ENCODE measurements around the gene TAOK2. TPM values are rescaled to one million over a fixed set of nuclear protein-coding genes. Genes with fewer than 3 reads are reported as not detected.
A peak's percentile ranks its signal among the peaks of the same experiment; 100 is the strongest.

TAOK2 gene
- total RNA-seq, 2 experiments from 2014 or later: 13.1 to 14.1 TPM

DNA sequence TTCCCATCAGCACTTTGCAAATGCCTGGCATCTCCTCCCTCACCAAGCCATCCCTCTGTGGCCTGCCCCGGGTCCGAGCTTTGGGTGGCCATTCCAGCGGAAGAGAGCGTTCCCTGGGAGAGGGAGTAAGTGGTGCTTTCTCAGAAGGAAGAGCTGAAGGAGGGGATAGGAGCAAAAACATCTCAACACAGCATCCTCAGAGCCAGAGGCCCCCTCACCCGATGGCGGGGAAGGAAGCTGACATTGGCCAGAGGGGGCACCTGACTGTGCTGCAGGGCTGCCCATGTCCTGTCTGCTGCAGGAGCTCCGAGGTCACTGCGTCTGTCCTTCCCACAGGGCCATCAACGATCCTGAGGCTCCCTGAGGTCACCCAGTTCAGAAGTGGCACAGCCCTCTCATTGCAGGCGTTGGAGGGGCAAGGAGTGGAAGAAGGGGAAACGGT is 57.8 kb downstream of the TAOK2 start:
- Mint-ChIP-seq H3K4me1 (ENCODE audit: low read depth) (peaks cover 14% of the 10 kb centered on the region), H3K36me3 (ENCODE audit: low read depth) (no peaks in the 10 kb centered on the region), H3K9me3 (no peaks in the 10 kb centered on the region), H3K4me3 (no peak overlapping the region), H3K27me3 (peaks cover 63% of the 10 kb centered on the region), H3K27ac (no peak overlapping the region)
- ATAC-seq (ENCODE audit: poor library complexity): no peak
- intact Hi-C loops (cut with DNase I, micrococcal nuclease): no loop called here
- Histone ChIP-seq H3K27me3 (ENCODE audit: control insufficient read depth in 1 of 2, insufficient read depth in 2 of 2, low read length in 2 of 2) (peaks cover 42 to 49% of the 10 kb centered on the region in 2 experiments), H3K27ac (ENCODE audit: low read depth in 1 of 2, low read length in 2 of 2) (no peak overlapping the region), H3K4me3 (ENCODE audit: low read length) (no peak overlapping the region), H3K36me3 (ENCODE audit: insufficient read depth, low read length) (no peaks in the 10 kb centered on the region), H3K4me1 (ENCODE audit: insufficient read depth, low read length) (peaks cover 28% of the 10 kb centered on the region), H3K9me3 (ENCODE audit: control insufficient read depth in 1 of 2, insufficient read depth in 1 of 2, low read length in 2 of 2) (peaks cover 0 to 17% of the 10 kb centered on the region in 2 experiments)
- no peak for DNase-seq
- ChIA-PET CTCF (interaction anchor here (0.9 to 1.6 kb wide), 7 partner anchors 14 to 331 kb away, joined by 3 to 5 read pairs (median 3); partner anchors contain the start of gene TAOK2), POLR2A (interaction anchor here (0.8 kb wide), 1 partner anchor 70 kb away, joined by 3 read pairs; the partner anchor contains the start of gene TMEM219)
- TF ChIP-seq, protein P1, sequence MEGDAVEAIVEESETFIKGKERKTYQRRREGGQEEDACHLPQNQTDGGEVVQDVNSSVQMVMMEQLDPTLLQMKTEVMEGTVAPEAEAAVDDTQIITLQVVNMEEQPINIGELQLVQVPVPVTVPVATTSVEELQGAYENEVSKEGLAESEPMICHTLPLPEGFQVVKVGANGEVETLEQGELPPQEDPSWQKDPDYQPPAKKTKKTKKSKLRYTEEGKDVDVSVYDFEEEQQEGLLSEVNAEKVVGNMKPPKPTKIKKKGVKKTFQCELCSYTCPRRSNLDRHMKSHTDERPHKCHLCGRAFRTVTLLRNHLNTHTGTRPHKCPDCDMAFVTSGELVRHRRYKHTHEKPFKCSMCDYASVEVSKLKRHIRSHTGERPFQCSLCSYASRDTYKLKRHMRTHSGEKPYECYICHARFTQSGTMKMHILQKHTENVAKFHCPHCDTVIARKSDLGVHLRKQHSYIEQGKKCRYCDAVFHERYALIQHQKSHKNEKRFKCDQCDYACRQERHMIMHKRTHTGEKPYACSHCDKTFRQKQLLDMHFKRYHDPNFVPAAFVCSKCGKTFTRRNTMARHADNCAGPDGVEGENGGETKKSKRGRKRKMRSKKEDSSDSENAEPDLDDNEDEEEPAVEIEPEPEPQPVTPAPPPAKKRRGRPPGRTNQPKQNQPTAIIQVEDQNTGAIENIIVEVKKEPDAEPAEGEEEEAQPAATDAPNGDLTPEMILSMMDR (IDR thresholded peaks at IDR 0.05): no peak

DNA sequence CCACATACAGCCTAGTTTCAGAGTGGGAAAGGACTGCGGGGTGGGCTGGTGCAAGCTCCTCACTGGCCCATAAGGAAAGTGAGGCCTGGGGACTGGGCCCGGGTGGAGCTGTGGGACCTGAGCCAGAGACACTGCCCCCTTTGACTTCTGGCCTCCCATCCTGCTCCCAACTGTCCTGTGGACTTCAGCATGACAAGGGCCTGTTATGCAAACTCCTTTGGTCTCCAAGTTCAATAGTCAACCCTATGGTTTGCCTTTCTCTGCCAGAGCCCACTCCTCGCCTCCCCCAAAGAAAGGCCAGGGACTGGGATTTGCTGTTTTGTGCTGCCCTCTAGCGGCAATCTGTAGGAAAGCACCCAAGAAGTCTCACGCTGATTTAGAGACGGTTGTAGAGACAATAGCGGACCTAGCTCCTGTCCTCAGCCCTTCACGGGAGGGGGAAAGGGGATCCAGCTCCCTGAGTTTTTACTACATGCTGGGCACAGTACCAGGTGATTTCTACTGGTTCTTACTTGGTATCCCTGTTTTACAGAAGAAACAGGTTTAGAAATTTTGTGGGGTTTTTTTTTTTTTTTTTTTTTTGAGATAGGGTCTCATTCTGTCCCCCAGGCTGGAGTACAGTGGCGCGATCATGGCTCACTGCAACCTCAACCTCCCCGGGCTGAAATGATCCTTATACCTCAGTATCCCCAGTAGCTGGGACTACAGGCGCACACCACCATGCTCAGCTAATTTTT is 58.6 kb downstream of the TAOK2 start:
- peaks cover 42 to 49% of the 10 kb centered on the region in 2 experiments for H3K27me3 ChIP-seq (ENCODE audit: control insufficient read depth in 1 of 2, insufficient read depth in 2 of 2, low read length in 2 of 2)
- H3K4me1 Mint-ChIP-seq (ENCODE audit: low read depth): peaks cover 14% of the 10 kb centered on the region
- H3K36me3 Mint-ChIP-seq (ENCODE audit: low read depth): no peaks in the 10 kb centered on the region
- H3K4me3 ChIP-seq (ENCODE audit: low read length): no peak overlapping the region
- no peak overlapping the region for H3K27ac ChIP-seq (ENCODE audit: low read depth in 1 of 2, low read length in 2 of 2)
- ATAC-seq (ENCODE audit: poor library complexity) (peak; percentile 74), DNase-seq (peak; percentile 43 to 83 (median 52))
- no peaks in the 10 kb centered on the region for H3K36me3 ChIP-seq (ENCODE audit: insufficient read depth, low read length)
- H3K4me1 ChIP-seq (ENCODE audit: insufficient read depth, low read length): peaks cover 28% of the 10 kb centered on the region
- peaks cover 0 to 17% of the 10 kb centered on the region in 2 experiments for H3K9me3 ChIP-seq (ENCODE audit: control insufficient read depth in 1 of 2, insufficient read depth in 1 of 2, low read length in 2 of 2)
- ChIA-PET CTCF (interaction anchor here (0.7 to 1.6 kb wide), 15 partner anchors 9 to 384 kb away, joined by 3 to 7 read pairs (median 3); partner anchors contain the start of genes TAOK2 and TBX6), POLR2A (interaction anchor here (0.7 to 0.8 kb wide), 2 partner anchors 35 to 70 kb away, joined by 3 to 5 read pairs; partner anchors contain the start of gene TMEM219)
- no peak overlapping the region for H3K27ac Mint-ChIP-seq
- intact Hi-C loops (cut with DNase I, micrococcal nuclease): no loop called here
- peaks cover 57% of the 10 kb centered on the region for H3K27me3 Mint-ChIP-seq
- TF ChIP-seq, protein P1 (IDR thresholded peaks at IDR 0.05): peak; percentile 74
- H3K9me3 Mint-ChIP-seq: no peaks in the 10 kb centered on the region
- H3K4me3 Mint-ChIP-seq: peak overlapping the region; percentile 39

DNA sequence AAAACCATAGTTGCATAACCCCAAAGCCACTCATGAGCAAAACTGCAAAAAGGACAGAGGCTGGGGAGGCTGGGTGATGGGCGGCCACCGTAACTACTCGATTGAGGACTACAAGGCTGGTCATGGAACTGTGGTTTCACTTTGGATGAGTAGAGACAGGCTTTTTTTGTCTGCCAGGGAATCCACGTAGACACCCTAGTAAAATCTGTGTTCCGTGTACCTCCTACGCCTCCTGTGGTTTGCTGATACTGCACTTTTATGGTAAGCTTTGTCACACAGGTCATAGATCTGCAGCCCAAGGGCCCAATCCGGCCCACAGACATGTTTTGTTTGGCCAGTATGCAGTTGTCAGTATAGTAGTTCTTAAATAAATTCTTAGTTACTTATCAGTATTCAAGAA is 59.6 kb downstream of the TAOK2 start:
- intact Hi-C loops (cut with DNase I, micrococcal nuclease): no loop called here
- Mint-ChIP-seq H3K4me3 (no peak overlapping the region), H3K9me3 (no peaks in the 10 kb centered on the region), H3K4me1 (ENCODE audit: low read depth) (peaks cover 14% of the 10 kb centered on the region), H3K27ac (no peak overlapping the region), H3K36me3 (ENCODE audit: low read depth) (no peaks in the 10 kb centered on the region), H3K27me3 (peaks cover 47% of the 10 kb centered on the region)
- no peak for DNase-seq
- Histone ChIP-seq H3K9me3 (ENCODE audit: control insufficient read depth in 1 of 2, insufficient read depth in 1 of 2, low read length in 2 of 2) (peaks cover 0 to 17% of the 10 kb centered on the region in 2 experiments), H3K27ac (ENCODE audit: low read depth in 1 of 2, low read length in 2 of 2) (no peak overlapping the region), H3K27me3 (ENCODE audit: control insufficient read depth in 1 of 2, insufficient read depth in 2 of 2, low read length in 2 of 2) (peaks cover 42% of the 10 kb centered on the region in 2 experiments), H3K4me3 (ENCODE audit: low read length) (no peak overlapping the region), H3K36me3 (ENCODE audit: insufficient read depth, low read length) (no peaks in the 10 kb centered on the region), H3K4me1 (ENCODE audit: insufficient read depth, low read length) (peaks cover 28% of the 10 kb centered on the region)
- ChIA-PET CTCF (interaction anchor here (0.7 to 1.6 kb wide), 3 partner anchors 24 to 101 kb away, joined by 3 read pairs; partner anchors contain the start of gene TBX6), POLR2A (interaction anchor here (0.7 kb wide), 1 partner anchor 34 kb away, joined by 5 read pairs; no protein-coding TSS in a partner anchor)
- TF ChIP-seq, protein P1 (IDR thresholded peaks at IDR 0.05): no peak
- ATAC-seq (ENCODE audit: poor library complexity): no peak

All from CD4-positive, alpha-beta T cell (primary cell).